Stimulated activated effector memory CD8-positive, alpha-beta T cell treated with anti-CD3 and anti-CD28 coated beads, Interleukin-12 subunit alpha, Interleukin-12 subunit beta, amount 100 ng/mL, for 72 hours (primary cell): Measurements from ENCODE around the gene NEURL1B.

ENCODE experiments used
- ATAC-seq: fragments of 150-1000 bp; cut with Tn5 transposase; 2 replicates; pipeline ENCODE4 v1.10.0; 2021
- DNase-seq, 2 donors: peaks; one replicate each; pipeline ENCODE4 v3.0.0; 2021 to 2022; ENCODE audit warnings: low spot score in 2 of 2
- H3K27ac Mint-ChIP-seq: one replicate; pipeline ENCODE4 v1.8.0; 2022; ENCODE audit warnings: mild to moderate bottlenecking, mixed read lengths
- H3K36me3 Mint-ChIP-seq: one replicate; pipeline ENCODE4 v1.8.0; 2022; ENCODE audit warnings: mild to moderate bottlenecking, mixed read lengths
- H3K4me1 Mint-ChIP-seq: one replicate; pipeline ENCODE4 v1.8.0; 2022; ENCODE audit warnings: mixed read lengths
- H3K4me3 Mint-ChIP-seq: one replicate; pipeline ENCODE4 v1.8.0; 2022; ENCODE audit warnings: mild to moderate bottlenecking, mixed read lengths
- H3K9me3 Mint-ChIP-seq: one replicate; pipeline ENCODE4 v1.8.0; 2022; ENCODE audit warnings: mixed read lengths

Gene NEURL1B

DNA sequence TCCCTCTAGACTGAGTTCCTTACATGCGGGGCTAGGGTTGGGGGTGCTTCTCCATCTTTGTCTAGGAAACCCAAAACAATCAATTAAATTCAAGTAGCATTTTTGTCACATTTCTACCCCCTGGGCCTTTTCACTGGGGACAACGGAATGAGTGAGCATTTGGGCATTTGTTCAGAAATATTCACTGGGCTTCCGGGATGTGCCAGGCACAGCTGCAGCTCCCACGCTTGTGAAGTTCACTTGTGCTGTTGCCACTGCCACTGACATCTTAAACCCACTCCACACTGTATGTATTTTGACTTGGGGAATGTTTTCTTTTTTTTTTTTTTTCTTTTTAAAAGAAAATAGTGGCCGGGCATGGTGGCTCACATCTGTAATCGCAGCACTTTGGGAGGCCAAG is 98.3 kb downstream of the NEURL1B start:
- Mint-ChIP-seq H3K4me1 (peaks cover 27% of the 10 kb centered on the region), H3K4me3 (no peak overlapping the region), H3K36me3 (no peaks in the 10 kb centered on the region), H3K27ac (no peak overlapping the region), H3K9me3 (no peaks in the 10 kb centered on the region)
- DNase-seq (no peak), ATAC-seq (no peak)

DNA sequence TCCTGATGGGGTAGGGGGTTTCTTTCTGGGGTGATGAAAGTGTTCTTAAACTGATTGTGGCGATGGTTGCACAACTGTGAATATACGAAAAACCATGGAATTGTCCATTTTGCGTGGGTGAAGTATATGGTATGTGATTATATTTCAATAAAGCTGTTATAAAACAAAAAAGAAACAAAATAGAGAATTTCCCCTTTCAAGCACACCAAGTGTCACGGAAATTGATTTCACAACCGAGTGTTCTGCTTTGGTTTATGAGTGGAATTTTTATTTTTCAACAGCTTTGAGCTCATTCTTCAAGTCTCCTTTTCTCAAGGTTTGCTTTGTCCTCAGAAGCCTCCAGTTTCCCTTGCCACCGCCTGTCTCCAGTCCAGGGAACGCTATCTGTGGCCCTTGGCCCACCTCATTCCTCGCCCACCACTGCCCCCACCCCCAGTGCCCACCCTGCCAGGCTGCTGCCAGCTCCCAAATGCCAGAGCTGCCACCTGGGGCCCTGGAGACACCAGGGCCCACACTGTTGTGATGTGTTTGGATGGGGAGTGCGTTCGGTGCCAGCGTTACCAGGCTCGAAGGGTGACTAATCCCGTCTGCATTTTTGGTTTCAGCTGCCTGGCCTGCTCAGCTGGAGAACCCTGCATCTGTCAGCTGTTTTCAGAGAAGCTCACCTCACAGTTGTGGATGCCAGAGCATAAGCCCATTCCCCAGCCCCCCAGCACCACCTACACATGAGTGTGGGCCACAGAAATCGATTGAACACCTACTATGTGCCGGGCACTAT is 99.6 kb downstream of the NEURL1B start:
- H3K9me3 Mint-ChIP-seq, result no peaks in the 10 kb centered on the region
- ATAC-seq (peak; percentile 80), DNase-seq (no peak)
- H3K36me3 Mint-ChIP-seq, result no peaks in the 10 kb centered on the region
- peak overlapping the region; percentile 4 for H3K4me3 Mint-ChIP-seq
- peak overlapping the region; percentile 73 for H3K27ac Mint-ChIP-seq
- H3K4me1 Mint-ChIP-seq, result peaks cover 32% of the 10 kb centered on the region
